AG04450 (cell line): ENCODE results near the gene FUT4. TPM values are rescaled to one million over a fixed set of nuclear protein-coding genes. Genes with fewer than 3 reads are reported as not detected.
A peak's percentile ranks its signal among the peaks of the same experiment; 100 is the strongest.

Experiments
- CTCF ChIA-PET: fragments of 300-600, 350-600 bp; formaldehyde crosslinking; extraction: SDS; loops from one replicate; lab custom pipeline; 2022; ENCODE audit warnings: antibody characterized with exemption, inconsistent platforms; lab: Charles Lee
- POLR2A ChIA-PET: fragments of 350-600 bp; formaldehyde crosslinking; extraction: SDS; loops from one replicate; lab custom pipeline; 2021; ENCODE audit warnings: antibody characterized with exemption, inconsistent platforms; lab: Yijun Ruan, JAX
- DNase-seq: peaks from one replicate; pipeline ENCODE4 v3.0.0-alpha.2; 2011; ENCODE audit warnings: low read depth, low spot score
- H3K27ac ChIP-seq: one replicate; pipeline ENCODE4 v1.5.1; 2012; ENCODE audit warnings: low read depth, low read length, control low read depth
- H3K27me3 ChIP-seq: one replicate; pipeline ENCODE4 v1.6.0; 2012; ENCODE audit warnings: low read length; ENCODE audit not compliant: control insufficient read depth, insufficient read depth
- H3K4me3 ChIP-seq: 2 replicates; pipeline ENCODE4 v1.5.1; 2011; ENCODE audit warnings: mild to moderate bottlenecking, low read depth, low read length, control low read depth
- H3K9me3 ChIP-seq: 2 replicates; pipeline ENCODE4 v1.5.1; 2012; ENCODE audit warnings: low read length; ENCODE audit not compliant: control insufficient read depth, insufficient read depth
- CTCF ChIP-seq: IDR thresholded peaks from 2 replicates; pipeline ENCODE4 v1.5.1; 2011; ENCODE audit warnings: low read depth, low read length, control low read depth, inconsistent platforms
- polyA plus RNA-seq: library from polyadenylated mRNA; depleted of rRNA; stranded (reverse); fragments of >200 nt; gene quantifications from 2 replicates; pipeline ENCODE4 v1.2.3, GENCODE V29; 2011

The FUT4 gene
- polyA plus RNA-seq, 1 experiment = 2.6 TPM

- ChIA-PET POLR2A (no interaction called here), CTCF (interaction anchor here (0.8 to 2.9 kb wide), 3 partner anchors 18 to 86 kb away, joined by 4 to 11 read pairs (median 5); no protein-coding TSS in a partner anchor)
- TF ChIP-seq CTCF = no peak
- no peak overlapping the region for H3K27ac ChIP-seq
- DNase-seq = peak; percentile 44
- no peak overlapping the region for H3K4me3 ChIP-seq
- H3K27me3 ChIP-seq = no peaks in the 10 kb centered on the region
- H3K9me3 ChIP-seq = no peaks in the 10 kb centered on the region
These were observed 6.6 kb upstream of the FUT4 start for GRCh38 chr11:94537031-94537600.

- no peaks in the 10 kb centered on the region for H3K9me3 ChIP-seq
- H3K27ac ChIP-seq = no peak overlapping the region
- ChIA-PET CTCF (interaction anchor here (1.2 kb wide), 1 partner anchor 64 kb away, joined by 4 read pairs; no protein-coding TSS in a partner anchor), POLR2A (no interaction called here)
- no peak for TF ChIP-seq CTCF
- no peak overlapping the region for H3K4me3 ChIP-seq
- no peak for DNase-seq
- H3K27me3 ChIP-seq = no peaks in the 10 kb centered on the region
These were observed 4.3 kb upstream of the FUT4 start for GRCh38 chr11:94539420-94539819.

GRCh38 chr11:94544646-94545263 lies 1.0 kb downstream of the FUT4 start:
- ChIA-PET CTCF (interaction anchor here (1.3 kb wide), 1 partner anchor 25 kb away, joined by 6 read pairs; no protein-coding TSS in a partner anchor), POLR2A (interaction anchor here (1.0 kb wide), 1 partner anchor 19 kb away, joined by 4 read pairs; no protein-coding TSS in a partner anchor)
- Histone ChIP-seq H3K27me3 (no peaks in the 10 kb centered on the region), H3K4me3 (peak overlapping the region; percentile 60), H3K9me3 (peaks cover 8% of the 10 kb centered on the region; the same call in 1 of the 2 replicates), H3K27ac (no peak overlapping the region)
- TF ChIP-seq CTCF = no peak
- DNase-seq = no peak

GRCh38 chr11:94545264-94546161 lies 1.8 kb downstream of the FUT4 start:
- no peaks in the 10 kb centered on the region for H3K27me3 ChIP-seq
- no peak overlapping the region for H3K27ac ChIP-seq
- DNase-seq = no peak
- H3K9me3 ChIP-seq = peaks cover 8% of the 10 kb centered on the region; the same call in 1 of the 2 replicates
- TF ChIP-seq CTCF = no peak
- ChIA-PET POLR2A (interaction anchor here (0.7 kb wide), 1 partner anchor 11 kb away, joined by 3 read pairs; no protein-coding TSS in a partner anchor), CTCF (no interaction called here)
- H3K4me3 ChIP-seq = peak overlapping the region; percentile 60
